Glomerular visceral epithelial cell (primary cell): ENCODE data around the gene ABCB4.

ENCODE experiments used
- DNase-seq: peaks from one replicate; pipeline ENCODE4 v3.0.0-alpha.2; 2016; ENCODE audit errors: extremely low spot score

Gene ABCB4

GRCh38 chr7:87424075-87424474 lies 51.4 kb downstream of the ABCB4 start:
- no peak for DNase-seq

- no peak for DNase-seq
Observed at GRCh38 chr7:87420173-87420572, 55.3 kb downstream of the ABCB4 start.

- DNase-seq, result peak; percentile 67
Observed at GRCh38 chr7:87416682-87417587, 58.5 kb downstream of the ABCB4 start.

- DNase-seq, result peak; percentile 63
Observed at GRCh38 chr7:87414794-87415188, 60.7 kb downstream of the ABCB4 start.

- DNase-seq, result peak; percentile 18
Observed at GRCh38 chr7:87413951-87414793, 61.3 kb downstream of the ABCB4 start.

GRCh38 chr7:87413029-87413428 lies 62.5 kb downstream of the ABCB4 start:
- DNase-seq, result no peak

GRCh38 chr7:87411186-87411585 lies 64.3 kb downstream of the ABCB4 start:
- no peak for DNase-seq

GRCh38 chr7:87404674-87405073 lies 70.8 kb downstream of the ABCB4 start:
- no peak for DNase-seq

GRCh38 chr7:87398446-87398845 lies 77.0 kb downstream of the ABCB4 start:
- DNase-seq, result peak; percentile 63

- no peak for DNase-seq
Observed at GRCh38 chr7:87395442-87396020, 79.9 kb downstream of the ABCB4 start.

- DNase-seq, result no peak
Observed at GRCh38 chr7:87391020-87391701, 84.3 kb downstream of the ABCB4 start.

- DNase-seq, result no peak
Observed at GRCh38 chr7:87380905-87381304, 94.6 kb downstream of the ABCB4 start.

- DNase-seq, result no peak
Observed at GRCh38 chr7:87375662-87376435, 99.6 kb downstream of the ABCB4 start.

- DNase-seq, result peak; percentile 2
Observed at GRCh38 chr7:87370660-87371180, 104.8 kb downstream of the ABCB4 start.

- DNase-seq, result no peak
Observed at GRCh38 chr7:87369216-87369615, 106.3 kb downstream of the ABCB4 start.

GRCh38 chr7:87364246-87364645 lies 111.2 kb downstream of the ABCB4 start:
- DNase-seq, result no peak

GRCh38 chr7:87363342-87363741 lies 112.1 kb downstream of the ABCB4 start:
- DNase-seq, result no peak

GRCh38 chr7:87361320-87361719 lies 114.2 kb downstream of the ABCB4 start:
- no peak for DNase-seq

GRCh38 chr7:87359366-87359765 lies 116.1 kb downstream of the ABCB4 start:
- DNase-seq, result peak; percentile 10

- DNase-seq, result no peak
Observed at GRCh38 chr7:87356448-87356847, 119.0 kb downstream of the ABCB4 start.

GRCh38 chr7:87354749-87355148 lies 120.7 kb downstream of the ABCB4 start:
- DNase-seq, result no peak
